ENCODE data around the gene TIMM10B.

Gene TIMM10B

DNA sequence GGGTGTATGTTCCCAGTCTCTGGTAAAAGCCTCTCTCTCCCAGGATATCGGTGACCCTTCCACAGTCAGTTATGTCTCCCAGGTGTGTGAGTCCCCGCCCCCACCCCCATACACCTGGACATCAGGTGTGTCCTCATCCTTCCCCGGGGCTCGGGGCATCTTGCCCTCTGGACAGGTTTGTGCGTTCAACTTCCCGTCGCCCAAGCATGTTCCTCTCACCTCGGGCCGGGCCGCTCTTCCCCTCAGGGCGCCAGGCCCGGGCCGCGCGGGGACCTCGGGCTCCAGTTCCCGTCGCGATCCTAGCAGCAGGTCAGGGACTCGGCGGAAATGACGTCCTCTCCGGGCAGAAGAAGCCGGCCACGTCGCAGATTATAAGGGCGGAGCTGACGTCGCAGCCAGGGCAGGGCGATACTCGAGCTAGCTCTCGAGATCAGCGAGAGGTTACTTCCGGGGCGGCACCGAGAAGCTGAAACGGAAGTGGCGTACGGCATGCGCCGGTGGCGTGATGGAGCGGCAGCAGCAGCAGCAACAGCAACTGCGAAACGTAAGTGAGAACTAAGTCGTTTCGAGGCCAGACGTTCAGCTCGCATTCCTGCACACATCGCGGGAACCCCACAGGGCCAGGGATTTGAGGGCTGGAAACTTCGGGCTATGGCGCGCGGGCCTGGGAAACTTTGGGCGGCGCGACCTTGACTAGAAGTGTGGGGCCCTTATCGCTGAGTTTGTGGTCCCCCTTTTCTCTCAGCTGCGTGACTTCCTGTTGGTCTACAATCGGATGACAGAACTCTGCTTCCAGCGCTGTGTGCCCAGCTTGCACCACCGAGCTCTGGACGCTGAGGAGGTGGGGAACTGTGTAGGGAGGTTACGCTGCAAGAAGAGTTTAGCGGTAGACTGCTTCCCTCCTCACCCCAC lies at the start of gene TIMM10B, which contains the start of gene ARFIP2:
TIMM10B (plus strand) TSS at position 490 of the 912 bp plus-strand sequence; CDS start at position 506, 16 bp downstream.
ARFIP2 (minus strand) TSS at position 320 of the 912 bp plus-strand sequence. CDS start 910 bp downstream, outside the sequence.
- DNase-seq, result peak; percentile 95

- no peak for DNase-seq
These were observed 49.4 kb upstream of the TIMM10B start for GRCh38 chr11:6431861-6432260.

- DNase-seq, result no peak
These were observed 47.2 kb upstream of the TIMM10B start for GRCh38 chr11:6433998-6434660.

- no peak for DNase-seq
These were observed 43.9 kb upstream of the TIMM10B start for GRCh38 chr11:6437423-6437822.

GRCh38 chr11:6437993-6438392 lies 43.3 kb upstream of the TIMM10B start:
- DNase-seq, result no peak

DNA sequence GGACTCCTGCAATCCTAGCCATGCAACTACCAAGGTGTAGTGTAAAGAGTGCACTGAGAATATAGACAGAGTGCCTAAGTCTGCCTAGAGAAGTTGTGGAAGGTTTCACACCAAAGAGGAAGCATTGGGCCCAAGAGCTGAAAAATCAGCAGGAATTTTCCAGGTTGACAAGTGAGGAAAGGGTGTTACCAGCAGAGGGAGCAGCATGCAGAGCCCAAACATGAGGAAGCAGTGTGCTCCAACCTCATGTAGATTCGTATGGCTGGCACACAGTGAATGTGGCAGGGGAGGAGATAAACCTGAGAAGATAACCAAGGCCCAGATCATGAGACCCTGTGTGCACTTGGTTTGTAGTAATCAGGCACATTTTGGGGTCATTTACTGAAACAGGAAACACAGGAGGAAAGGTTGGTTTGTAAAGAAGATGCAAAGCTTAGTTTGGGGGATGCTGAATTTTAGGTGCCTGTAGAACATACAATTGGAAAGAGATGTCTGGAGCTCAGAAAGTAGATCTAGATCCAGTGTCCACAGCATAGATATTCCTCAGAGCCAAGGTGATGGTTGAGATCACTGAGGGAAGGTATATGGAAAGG lies 42.2 kb upstream of the TIMM10B start:
- no peak for DNase-seq

DNA sequence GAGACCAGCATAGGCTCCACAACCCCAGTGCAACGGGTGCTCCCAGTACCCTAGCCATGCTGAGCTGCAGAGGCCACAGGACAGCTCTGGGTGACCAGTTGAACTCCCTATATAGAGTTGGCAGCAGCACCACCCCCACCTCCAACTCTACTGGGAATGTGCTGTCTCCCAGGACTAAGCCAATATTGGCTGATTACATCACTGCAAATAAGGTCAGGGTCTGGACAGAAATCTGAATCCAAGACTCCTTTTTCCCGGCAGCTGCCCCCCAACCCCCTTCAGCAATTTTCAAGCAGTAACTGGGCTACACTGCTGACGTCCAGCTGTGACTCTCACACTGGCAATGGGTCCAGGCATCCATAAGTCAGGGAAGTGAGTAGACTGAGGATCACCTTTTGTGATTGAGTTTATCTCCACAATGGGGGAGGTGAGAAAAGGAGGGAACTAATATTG lies 40.4 kb upstream of the TIMM10B start, which contains the start of gene HPX:
HPX (minus strand) TSS at position 82 of the 453 bp plus-strand sequence; CDS start at position 58, 24 bp downstream.
- no peak for DNase-seq

DNA sequence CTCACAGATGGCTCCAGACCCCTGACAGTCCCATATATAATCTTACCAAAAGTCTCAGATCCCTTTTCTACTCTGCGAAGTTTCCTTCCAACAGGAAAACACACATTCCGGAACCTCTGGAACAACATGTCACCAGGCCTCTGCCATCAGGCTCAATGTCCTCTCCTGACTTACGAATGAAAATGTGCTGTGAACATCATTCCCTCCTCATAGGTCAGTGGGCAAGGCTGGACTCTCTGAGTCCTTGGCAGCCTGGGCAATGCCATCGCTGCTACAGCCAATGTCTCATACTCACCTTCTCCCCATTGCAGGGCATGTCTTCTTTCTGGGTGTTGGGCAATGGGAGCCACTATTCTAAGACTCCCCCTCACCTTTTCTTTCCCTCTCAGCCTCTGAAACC lies 38.9 kb upstream of the TIMM10B start:
- DNase-seq, result no peak

DNA sequence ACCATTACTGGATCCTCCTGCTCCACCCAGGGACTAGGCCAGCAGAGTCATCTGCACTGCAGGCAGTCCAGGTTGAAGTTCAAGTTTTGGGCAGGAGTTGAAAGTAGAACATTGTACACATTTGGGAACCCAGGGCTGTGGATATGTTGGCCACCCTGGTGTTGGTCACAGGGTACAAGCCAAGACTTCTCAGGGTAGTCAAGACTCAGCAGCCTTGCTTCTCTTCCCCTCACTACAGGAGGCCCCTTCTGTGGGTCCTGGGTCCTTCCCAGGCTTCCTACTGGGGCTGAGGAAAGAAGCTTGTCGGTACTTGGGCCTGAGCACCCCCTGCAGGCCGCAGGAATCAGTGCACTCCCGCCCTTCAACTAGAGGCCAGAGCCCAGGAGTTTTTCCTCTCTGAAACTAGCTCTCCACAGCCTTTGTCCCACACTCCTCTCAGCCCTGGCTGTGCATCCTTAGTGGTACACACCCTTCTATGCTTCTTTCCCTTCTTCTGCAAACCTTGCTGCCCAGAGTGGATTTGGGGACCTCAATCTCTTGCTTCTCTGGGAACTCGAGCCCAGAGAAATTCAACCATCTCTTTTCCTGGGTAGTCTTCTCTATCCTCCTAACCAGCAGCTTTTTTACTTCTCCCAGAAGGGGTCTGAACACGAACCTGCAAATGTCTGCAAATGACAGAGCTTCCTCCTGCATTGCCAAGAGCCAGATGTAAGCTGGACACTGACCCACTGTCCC lies 37.9 kb upstream of the TIMM10B start:
- peak; percentile 30 for DNase-seq

- DNase-seq, result no peak
These were observed 32.7 kb upstream of the TIMM10B start for GRCh38 chr11:6448574-6448973.

- no peak for DNase-seq
These were observed 29.1 kb upstream of the TIMM10B start for GRCh38 chr11:6452219-6452618.

DNA sequence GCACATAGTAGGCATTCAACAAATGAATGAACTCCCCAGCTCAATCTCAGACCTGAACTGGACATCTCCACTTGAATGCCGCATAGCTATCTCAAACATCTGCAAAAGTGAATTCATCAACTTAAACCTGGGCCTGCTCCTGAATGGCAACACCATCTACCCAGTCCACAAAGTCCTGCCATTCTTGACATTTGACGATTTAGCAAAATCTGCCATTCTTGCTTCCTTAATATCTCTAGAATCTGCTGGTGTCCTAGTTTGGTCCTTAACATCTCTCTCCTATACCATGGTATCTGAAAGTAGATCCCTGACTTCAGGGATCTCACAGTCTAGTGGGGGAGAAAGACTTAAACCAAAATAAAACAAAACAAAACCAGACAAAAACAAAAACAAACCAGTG lies 28.1 kb upstream of the TIMM10B start:
- no peak for DNase-seq

GRCh38 chr11:6455070-6455469 lies 26.2 kb upstream of the TIMM10B start:
- DNase-seq, result no peak

DNA sequence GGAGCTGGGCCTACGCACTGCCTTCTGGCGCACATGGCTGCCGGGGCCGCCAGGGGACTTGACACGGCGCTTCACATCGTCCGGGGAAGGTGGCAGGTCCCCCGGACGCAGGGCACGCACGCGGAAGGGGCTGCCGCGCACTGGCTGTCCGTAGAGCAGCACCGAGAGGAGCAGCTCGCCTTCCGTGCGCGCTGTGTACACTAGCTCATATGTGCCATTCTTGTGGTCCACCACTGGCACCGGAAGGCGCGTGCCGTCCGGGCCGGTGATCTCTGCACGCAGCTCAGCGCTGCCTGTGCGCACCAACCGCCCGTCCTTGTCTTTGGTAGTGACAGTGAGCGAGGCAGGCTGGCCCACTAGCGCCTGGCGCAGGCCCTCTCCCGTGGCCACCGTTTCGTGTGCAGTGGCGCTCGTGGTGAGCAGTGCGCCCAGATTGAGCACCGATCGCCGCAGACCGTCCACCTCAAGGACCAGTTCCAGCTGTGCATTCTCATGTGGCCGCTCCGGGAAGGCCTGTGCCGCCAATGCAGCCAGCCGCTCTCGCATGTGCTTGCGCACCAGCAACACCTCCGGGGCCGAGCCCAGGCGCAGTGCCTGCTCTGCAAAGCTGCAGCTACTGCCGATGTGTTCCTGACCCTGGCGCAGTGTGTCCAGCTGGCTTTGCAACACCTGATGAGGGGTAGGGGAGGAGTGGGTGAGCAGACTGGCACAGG lies 24.8 kb upstream of the TIMM10B start:
- no peak for DNase-seq

DNA sequence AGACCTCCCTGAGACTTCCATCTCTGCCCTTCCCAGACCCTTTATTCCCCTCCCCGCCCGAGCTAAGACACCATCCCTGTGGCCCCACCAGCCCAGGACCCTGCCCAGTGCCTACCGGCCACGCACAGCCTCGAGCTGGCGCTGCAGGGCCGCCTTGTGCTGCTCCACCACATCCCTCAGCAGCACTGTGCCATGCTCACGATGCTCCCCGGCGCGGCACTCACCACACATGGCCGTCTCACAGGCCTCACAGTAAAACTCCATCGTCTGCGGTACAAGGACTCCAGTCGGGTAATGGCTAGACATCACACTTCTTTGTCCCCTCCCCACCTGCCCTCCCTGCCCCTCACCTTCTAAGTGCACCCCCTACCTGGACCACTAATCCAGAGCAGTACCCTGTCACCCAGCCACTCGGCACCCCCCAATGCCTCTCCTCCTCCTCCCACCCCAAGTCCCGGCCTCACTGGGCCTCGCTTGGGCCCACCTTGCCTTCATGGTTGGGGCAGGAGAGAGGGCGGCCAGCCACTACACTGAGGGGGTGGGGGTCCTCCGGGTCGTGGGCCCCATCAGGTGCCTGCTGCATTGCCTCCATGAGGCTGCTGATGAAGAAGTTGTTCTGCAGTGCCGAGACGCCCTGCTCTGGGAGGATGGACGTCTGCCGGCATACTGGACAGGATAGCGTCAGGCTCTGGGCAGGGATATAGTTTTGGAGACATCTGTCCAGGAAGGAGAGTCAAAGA lies 23.6 kb upstream of the TIMM10B start:
- DNase-seq, result no peak

DNA sequence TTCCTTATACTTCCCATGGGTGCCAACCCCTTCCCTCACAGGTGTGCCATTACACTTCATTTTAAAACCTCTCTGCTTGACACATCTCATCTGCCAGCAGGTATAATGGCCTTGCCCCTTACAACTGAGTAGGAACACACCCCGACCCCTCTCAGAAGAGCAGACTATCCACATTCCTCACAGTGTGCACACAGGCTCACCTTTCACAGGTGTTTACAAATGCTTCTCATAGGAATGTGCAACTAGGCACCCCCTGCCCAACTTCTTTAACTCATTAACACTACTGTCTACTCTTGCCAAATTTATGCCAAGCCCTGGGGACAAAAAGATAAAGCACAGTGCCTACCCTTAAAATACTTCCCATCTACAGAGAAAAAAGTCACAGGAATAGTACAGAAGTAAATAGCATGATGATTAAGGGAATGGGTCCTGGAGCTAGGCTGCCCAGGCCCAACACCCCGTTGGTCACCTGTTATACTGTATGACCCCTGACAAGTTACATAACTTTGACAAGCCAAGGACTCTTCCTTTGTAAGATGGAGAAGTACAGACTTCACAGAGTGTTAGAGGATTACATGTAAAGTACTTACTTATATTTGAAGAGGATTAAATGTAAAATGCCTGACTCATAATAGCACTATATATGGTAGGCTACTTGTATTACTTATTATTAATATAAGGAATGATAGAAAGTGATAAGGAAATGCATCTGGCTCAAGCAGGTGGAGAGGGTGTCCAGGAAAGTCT lies 22.8 kb upstream of the TIMM10B start:
- no peak for DNase-seq

GRCh38 chr11:6459099-6459450 lies 22.2 kb upstream of the TIMM10B start:
- no peak for DNase-seq

DNA sequence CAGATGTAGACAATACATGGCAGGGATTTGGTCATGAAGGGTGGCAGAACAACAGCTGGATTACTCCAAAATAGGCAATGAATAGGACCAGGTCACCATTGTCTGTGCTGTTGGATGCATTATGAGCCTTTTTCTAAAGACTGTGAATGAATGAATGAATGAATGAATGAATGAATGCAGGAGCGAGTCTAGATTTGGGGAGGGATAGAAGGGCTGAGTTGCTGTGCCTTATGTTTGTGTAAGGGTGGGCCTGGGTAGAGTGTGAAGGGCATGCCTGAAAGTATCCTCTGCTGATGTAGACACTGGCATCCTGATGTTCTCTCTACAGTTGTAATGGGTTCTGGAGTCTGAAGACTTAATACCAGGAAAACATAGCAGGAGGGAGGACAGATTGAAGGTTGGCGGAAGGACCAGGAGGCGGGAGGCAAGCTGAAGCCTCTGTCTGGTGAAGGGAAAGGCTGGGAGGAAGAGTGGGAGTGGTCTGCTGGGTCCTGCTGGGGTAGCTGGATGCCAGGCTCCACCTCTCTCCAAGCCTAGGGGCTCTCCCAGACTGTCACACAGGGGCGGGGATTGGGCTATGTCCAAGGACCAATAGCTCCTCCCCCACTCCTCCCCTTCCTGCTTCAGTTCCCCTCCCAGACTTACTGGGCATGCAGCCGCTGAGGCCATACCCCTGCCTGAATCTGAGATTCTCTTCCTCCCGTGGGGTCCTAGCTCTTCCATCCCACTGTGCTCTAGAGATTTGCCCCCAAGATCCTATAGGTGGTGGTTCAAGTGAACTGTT lies 12.4 kb upstream of the TIMM10B start:
- DNase-seq, result no peak

GRCh38 chr11:6469599-6469998 lies 11.7 kb upstream of the TIMM10B start:
- DNase-seq, result no peak

GRCh38 chr11:6472934-6473333 lies 8.4 kb upstream of the TIMM10B start:
- no peak for DNase-seq
